Stomach (tissue), 9 donors: ENCODE measurements around the gene BCAS1. TPM values are rescaled to one million over a fixed set of nuclear protein-coding genes. Genes with fewer than 3 reads are reported as not detected.

ENCODE experiments used
- DNase-seq, 2 donors: peaks; one replicate each; pipeline versions ENCODE4 v3.0.0 to v3.0.0-alpha.2; 2013 to 2019
- H3K27ac ChIP-seq, 5 donors: fragments of 200-600 bp in 4 of 5; sonication (generic) in 4 of 5; one replicate each; pipeline ENCODE4 v1.5.1; 2013 to 2019; ENCODE audit warnings: mild to moderate bottlenecking in 1 of 5, moderate library complexity in 1 of 5
- H3K27me3 ChIP-seq, 3 donors: fragments of 200-600 bp; sonication (generic); one replicate each; pipeline ENCODE4 v1.5.1; 2017 to 2019; ENCODE audit warnings: mixed run types in 1 of 3
- H3K36me3 ChIP-seq, 4 donors: fragments of 200-600 bp; sonication (generic); 1 replicate in 3 of 4; 2 replicates in 1 of 4; pipeline ENCODE4 v1.5.1; 2016 to 2019
- H3K4me1 ChIP-seq, 4 donors: fragments of 200-600 bp; sonication (generic); one replicate each; pipeline ENCODE4 v1.5.1; 2016 to 2019
- H3K4me3 ChIP-seq, 4 donors: fragments of 200-600 bp; sonication (generic) in 3 of 4; one replicate each; pipeline ENCODE4 v1.5.1; 2016 to 2019; ENCODE audit warnings: mild to moderate bottlenecking in 1 of 4
- H3K9me3 ChIP-seq, 4 donors: fragments of 200-600 bp; sonication (generic); one replicate each; pipeline ENCODE4 v1.5.1; 2016 to 2019
- EP300 ChIP-seq: sonication (generic); formaldehyde crosslinking; IDR thresholded peaks from one replicate; pipeline ENCODE4 v1.6.1; 2017; ENCODE audit warnings: antibody characterized with exemption
- POLR2A ChIP-seq, 4 donors: fragments of 450-650 bp; IDR thresholded peaks; one replicate each; pipeline ENCODE4 v1.6.1; 2016; ENCODE audit warnings: antibody characterized with exemption in 4 of 4, control low read depth in 2 of 4, mild to moderate bottlenecking in 1 of 4, moderate library complexity in 1 of 4
- POLR2AphosphoS5 ChIP-seq, 3 donors: sonication (generic); formaldehyde crosslinking; IDR thresholded peaks; one replicate each; pipeline ENCODE4 v1.6.1; 2016; ENCODE audit warnings: antibody characterized with exemption in 3 of 3
- WGBS, 5 donors: extraction: QIAGEN DNeasy Blood & Tissue Kit in 3 of 5; methylation state at CpG; one replicate each; pipeline versions ENCODE4 v1.1.5 to v1.1.7; 2013 to 2018; 5-methylcytosine and 5-hydroxymethylcytosine counted together
- intact Hi-C: fragments of 100-400 bp; cut with DNase I; formaldehyde crosslinking; loops from one replicate; pipeline ENCODE4 v1.15.1; 2023; ENCODE audit warnings: low total_unique reads
- polyA plus RNA-seq, 3 donors: library from polyadenylated mRNA; stranded (reverse); fragments of 200-250 nt; gene quantifications; one replicate each; pipeline ENCODE4 v1.2.3, GENCODE V29; 2013
- total RNA-seq, 5 donors: library from RNA; depleted of rRNA; stranded (reverse); fragments of >200 nt; gene quantifications; one replicate each; pipeline versions ENCODE4 v1.1.0 to v1.2.3, GENCODE V29; 2014 to 2016
- TF ChIP-seq, protein P1 (sequence below), 7 experiments: fragments of 450-650 bp in 4 of 7; fragments of 200-600 bp in 3 of 7; sonication (generic) in 3 of 7; IDR thresholded peaks; one replicate each; pipeline ENCODE4 v1.5.1; 2016 to 2019; ENCODE audit warnings: antibody characterized with exemption in 7 of 7, control low read depth in 2 of 7, mild to moderate bottlenecking in 1 of 7
- donor health status: healthy with polysubstance abuse.
- donor health status: Bipolar disorder and iron deficiency.
- donor health status: healthy.

The BCAS1 gene
- total and polyA plus RNA-seq, 8 donors: 6.3 to 145 (median 84.6) TPM

DNA sequence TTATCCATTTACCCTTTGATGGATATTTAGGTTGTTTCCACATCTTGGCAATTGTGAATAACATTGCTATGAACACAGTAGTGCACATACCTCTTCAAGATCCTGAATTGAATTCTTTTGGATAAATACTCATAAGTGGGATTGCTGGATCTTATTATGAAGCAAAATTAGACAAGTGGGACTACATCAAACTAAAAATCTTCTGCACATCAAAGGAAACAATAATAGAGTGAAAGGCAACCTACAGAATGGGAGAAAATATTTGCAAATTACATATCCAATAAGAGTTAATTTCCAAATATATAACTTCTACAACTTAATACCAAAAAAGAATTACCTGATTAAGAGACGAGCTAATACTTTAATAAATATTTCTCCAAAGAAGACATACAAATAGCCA is 38.4 kb upstream of the BCAS1 start:
- DNase-seq: no peak
- H3K27me3 ChIP-seq: no peaks in the 10 kb centered on the region
- peaks cover 0 to 9% (median 2%) of the 10 kb centered on the region in 4 donors for H3K4me1 ChIP-seq
- no peak for TF ChIP-seq POLR2A (IDR thresholded peaks at IDR 0.05)
- no peak for TF ChIP-seq EP300
- TF ChIP-seq, protein P1, sequence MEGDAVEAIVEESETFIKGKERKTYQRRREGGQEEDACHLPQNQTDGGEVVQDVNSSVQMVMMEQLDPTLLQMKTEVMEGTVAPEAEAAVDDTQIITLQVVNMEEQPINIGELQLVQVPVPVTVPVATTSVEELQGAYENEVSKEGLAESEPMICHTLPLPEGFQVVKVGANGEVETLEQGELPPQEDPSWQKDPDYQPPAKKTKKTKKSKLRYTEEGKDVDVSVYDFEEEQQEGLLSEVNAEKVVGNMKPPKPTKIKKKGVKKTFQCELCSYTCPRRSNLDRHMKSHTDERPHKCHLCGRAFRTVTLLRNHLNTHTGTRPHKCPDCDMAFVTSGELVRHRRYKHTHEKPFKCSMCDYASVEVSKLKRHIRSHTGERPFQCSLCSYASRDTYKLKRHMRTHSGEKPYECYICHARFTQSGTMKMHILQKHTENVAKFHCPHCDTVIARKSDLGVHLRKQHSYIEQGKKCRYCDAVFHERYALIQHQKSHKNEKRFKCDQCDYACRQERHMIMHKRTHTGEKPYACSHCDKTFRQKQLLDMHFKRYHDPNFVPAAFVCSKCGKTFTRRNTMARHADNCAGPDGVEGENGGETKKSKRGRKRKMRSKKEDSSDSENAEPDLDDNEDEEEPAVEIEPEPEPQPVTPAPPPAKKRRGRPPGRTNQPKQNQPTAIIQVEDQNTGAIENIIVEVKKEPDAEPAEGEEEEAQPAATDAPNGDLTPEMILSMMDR (IDR thresholded peaks at IDR 0.05): no peak
- no peak for TF ChIP-seq POLR2AphosphoS5 (IDR thresholded peaks at IDR 0.05)
- H3K9me3 ChIP-seq: no peaks in the 10 kb centered on the region
- WGBS, 5 donors: 81 to 88% (median 85%) methylated on average over 1 of the region's 1 CpG
- H3K27ac ChIP-seq: no peak overlapping the region
- no peaks in the 10 kb centered on the region for H3K36me3 ChIP-seq
- no peak overlapping the region for H3K4me3 ChIP-seq
- intact Hi-C loops: no loop called here

DNA sequence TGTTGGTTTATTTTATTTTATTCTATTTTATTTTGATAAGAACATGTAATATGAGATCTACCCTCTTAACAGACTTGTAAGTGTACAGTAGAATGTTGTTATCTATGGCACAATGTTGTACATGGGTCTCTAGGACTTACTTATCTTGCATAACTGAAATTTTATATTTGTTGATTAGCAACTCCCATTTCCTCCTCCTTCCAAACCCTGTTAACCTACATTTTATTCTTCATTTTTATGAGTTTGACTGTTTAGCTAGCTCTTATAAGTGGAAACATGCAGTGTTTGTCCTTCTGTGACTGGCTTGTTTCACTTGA is 37.9 kb upstream of the BCAS1 start:
- DNase-seq: no peak
- Histone ChIP-seq H3K36me3 (no peaks in the 10 kb centered on the region), H3K9me3 (no peaks in the 10 kb centered on the region), H3K4me1 (peaks cover 0 to 9% (median 2%) of the 10 kb centered on the region in 4 donors), H3K27me3 (no peaks in the 10 kb centered on the region), H3K4me3 (no peak overlapping the region), H3K27ac (peak overlapping the region in 1 of 5 donors; percentile 35)
- no peak for TF ChIP-seq POLR2A (IDR thresholded peaks at IDR 0.05)
- TF ChIP-seq EP300: no peak
- TF ChIP-seq POLR2AphosphoS5 (IDR thresholded peaks at IDR 0.05): no peak
- TF ChIP-seq, protein P1 (IDR thresholded peaks at IDR 0.05): no peak
- intact Hi-C loops: no loop called here

DNA sequence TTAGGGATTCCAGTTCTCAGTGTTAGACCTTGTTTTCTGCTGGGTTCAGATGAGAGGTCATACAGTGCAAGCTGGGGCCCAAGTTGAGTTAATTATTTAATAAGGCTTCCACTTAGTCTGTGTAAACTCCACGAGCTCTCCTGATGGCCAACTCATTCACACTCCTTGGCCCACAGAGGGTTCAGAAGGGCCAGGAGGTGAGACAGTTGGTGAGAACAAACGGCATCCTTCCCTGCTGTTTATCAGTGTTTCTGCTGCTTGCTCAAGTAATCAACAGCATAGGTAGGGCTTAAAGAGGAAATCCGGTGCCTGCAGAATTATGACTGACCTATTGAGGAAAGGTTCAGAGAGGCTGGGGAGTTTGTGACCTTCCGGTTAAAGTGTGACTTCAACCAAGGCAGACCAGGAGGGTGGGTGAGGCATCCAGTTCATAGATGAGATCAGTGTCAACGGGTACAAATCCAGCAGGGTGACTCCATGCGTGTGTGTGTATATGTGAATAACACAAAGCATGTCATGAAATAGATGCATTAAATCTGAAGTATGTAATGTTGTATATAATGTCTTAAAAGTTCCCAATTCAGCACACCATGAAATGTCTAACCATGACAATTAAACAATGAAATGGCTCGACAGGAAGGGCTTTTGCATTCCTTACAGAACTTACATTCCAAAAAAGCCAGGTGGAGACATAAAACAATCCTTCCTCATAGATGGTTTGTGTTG is 37.4 kb upstream of the BCAS1 start:
- H3K9me3 ChIP-seq: no peaks in the 10 kb centered on the region
- DNase-seq: peak in 1 of 2 donors; percentile 52
- TF ChIP-seq EP300: no peak
- no peak for TF ChIP-seq POLR2AphosphoS5 (IDR thresholded peaks at IDR 0.05)
- TF ChIP-seq, protein P1 (IDR thresholded peaks at IDR 0.05): no peak
- TF ChIP-seq POLR2A (IDR thresholded peaks at IDR 0.05): no peak
- no peaks in the 10 kb centered on the region for H3K36me3 ChIP-seq
- WGBS, 5 donors: 23 to 49% (median 44%) methylated on average over 7 of the region's 7 CpGs
- no peak overlapping the region for H3K4me3 ChIP-seq
- no peaks in the 10 kb centered on the region for H3K27me3 ChIP-seq
- H3K4me1 ChIP-seq: peaks cover 0 to 9% (median 2%) of the 10 kb centered on the region in 4 donors
- peak overlapping the region in 1 of 5 donors; percentile 35 for H3K27ac ChIP-seq
- intact Hi-C loops: no loop called here

- no peaks in the 10 kb centered on the region for H3K9me3 ChIP-seq
- no peak overlapping the region for H3K4me3 ChIP-seq
- intact Hi-C loops: no loop called here
- no peaks in the 10 kb centered on the region for H3K27me3 ChIP-seq
- TF ChIP-seq POLR2AphosphoS5 (IDR thresholded peaks at IDR 0.05): no peak
- TF ChIP-seq, protein P1 (IDR thresholded peaks at IDR 0.05): no peak
- no peak for TF ChIP-seq EP300
- no peak for TF ChIP-seq POLR2A (IDR thresholded peaks at IDR 0.05)
- H3K4me1 ChIP-seq: peaks cover 0 to 9% (median 2%) of the 10 kb centered on the region in 4 donors
- DNase-seq: no peak
- no peak overlapping the region for H3K27ac ChIP-seq
- no peaks in the 10 kb centered on the region for H3K36me3 ChIP-seq
- 41 to 63% (median 53%) methylated on average over 2 of the region's 2 CpGs for WGBS, 5 donors
Measured at GRCh38 chr20:54107181-54107580, 36.8 kb upstream of the BCAS1 start.
